Neural crest cell (in vitro differentiated cells): ENCODE measurements around the gene PEAK1. TPM values are rescaled to one million over a fixed set of nuclear protein-coding genes. Genes with fewer than 3 reads are reported as not detected.

Source experiments
- DNase-seq: peaks from one replicate; pipeline ENCODE4 v3.0.0; 2021; ENCODE audit warnings: low read depth, mixed read lengths, low spot score
- H3K27ac Mint-ChIP-seq: one replicate; pipeline ENCODE4 v1.8.0; 2021; ENCODE audit warnings: mild to moderate bottlenecking, mixed read lengths; ENCODE audit not compliant: unreplicated experiment
- H3K27me3 Mint-ChIP-seq: 2 replicates; pipeline ENCODE4 v1.8.0; 2021; ENCODE audit warnings: low read depth, mild to moderate bottlenecking, mixed read lengths
- H3K36me3 Mint-ChIP-seq: 2 replicates; pipeline ENCODE4 v1.8.0; 2021; ENCODE audit warnings: low read depth, mild to moderate bottlenecking, mixed read lengths
- H3K4me1 Mint-ChIP-seq: 2 replicates; pipeline ENCODE4 v1.8.0; 2021; ENCODE audit warnings: mixed read lengths
- H3K4me3 Mint-ChIP-seq: one replicate; pipeline ENCODE4 v1.8.0; 2021; ENCODE audit warnings: mild to moderate bottlenecking, mixed read lengths
- H3K9me3 Mint-ChIP-seq: 2 replicates; pipeline ENCODE4 v1.8.0; 2021; ENCODE audit warnings: mixed read lengths
- total RNA-seq: library from RNA; stranded (reverse); gene quantifications from 2 replicates; pipeline ENCODE4 v1.2.1, GENCODE V29; 2021
- TF ChIP-seq, protein P1 (sequence below): fragments of 200-600 bp; sonication (generic); conservative IDR thresholded peaks from 2 replicates; pipeline ENCODE4 v1.5.0; 2021; ENCODE audit warnings: antibody characterized with exemption, mild to moderate bottlenecking

The PEAK1 gene
- total RNA-seq, 1 donor from 2014 or later = 26.0 TPM

DNA sequence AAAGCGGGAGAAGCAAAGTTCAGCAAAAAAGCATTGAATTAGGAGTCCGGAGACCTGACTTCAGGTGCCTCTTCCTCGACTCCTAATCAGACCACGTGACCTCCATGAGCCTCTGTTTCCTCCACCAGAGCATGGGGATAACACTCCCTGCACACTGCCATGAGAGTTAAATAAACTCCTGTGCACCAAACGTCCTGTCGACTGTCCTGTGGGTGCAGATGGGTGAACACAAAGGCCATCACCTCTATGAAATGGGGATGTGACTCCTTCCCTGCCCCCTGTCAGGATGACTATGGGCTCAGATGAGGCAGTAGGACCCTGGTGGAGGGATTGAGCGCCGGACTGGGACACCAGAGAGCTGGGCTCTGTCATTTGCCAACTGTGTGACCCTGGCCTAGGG lies 335.5 kb downstream of the PEAK1 start:
- no peaks in the 10 kb centered on the region for H3K36me3 Mint-ChIP-seq
- TF ChIP-seq, protein P1, sequence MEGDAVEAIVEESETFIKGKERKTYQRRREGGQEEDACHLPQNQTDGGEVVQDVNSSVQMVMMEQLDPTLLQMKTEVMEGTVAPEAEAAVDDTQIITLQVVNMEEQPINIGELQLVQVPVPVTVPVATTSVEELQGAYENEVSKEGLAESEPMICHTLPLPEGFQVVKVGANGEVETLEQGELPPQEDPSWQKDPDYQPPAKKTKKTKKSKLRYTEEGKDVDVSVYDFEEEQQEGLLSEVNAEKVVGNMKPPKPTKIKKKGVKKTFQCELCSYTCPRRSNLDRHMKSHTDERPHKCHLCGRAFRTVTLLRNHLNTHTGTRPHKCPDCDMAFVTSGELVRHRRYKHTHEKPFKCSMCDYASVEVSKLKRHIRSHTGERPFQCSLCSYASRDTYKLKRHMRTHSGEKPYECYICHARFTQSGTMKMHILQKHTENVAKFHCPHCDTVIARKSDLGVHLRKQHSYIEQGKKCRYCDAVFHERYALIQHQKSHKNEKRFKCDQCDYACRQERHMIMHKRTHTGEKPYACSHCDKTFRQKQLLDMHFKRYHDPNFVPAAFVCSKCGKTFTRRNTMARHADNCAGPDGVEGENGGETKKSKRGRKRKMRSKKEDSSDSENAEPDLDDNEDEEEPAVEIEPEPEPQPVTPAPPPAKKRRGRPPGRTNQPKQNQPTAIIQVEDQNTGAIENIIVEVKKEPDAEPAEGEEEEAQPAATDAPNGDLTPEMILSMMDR = no peak
- H3K9me3 Mint-ChIP-seq = no peaks in the 10 kb centered on the region
- H3K4me3 Mint-ChIP-seq = no peak overlapping the region
- H3K4me1 Mint-ChIP-seq = peaks cover 13% of the 10 kb centered on the region
- no peak overlapping the region for H3K27ac Mint-ChIP-seq
- no peak for DNase-seq
- H3K27me3 Mint-ChIP-seq = no peaks in the 10 kb centered on the region

DNA sequence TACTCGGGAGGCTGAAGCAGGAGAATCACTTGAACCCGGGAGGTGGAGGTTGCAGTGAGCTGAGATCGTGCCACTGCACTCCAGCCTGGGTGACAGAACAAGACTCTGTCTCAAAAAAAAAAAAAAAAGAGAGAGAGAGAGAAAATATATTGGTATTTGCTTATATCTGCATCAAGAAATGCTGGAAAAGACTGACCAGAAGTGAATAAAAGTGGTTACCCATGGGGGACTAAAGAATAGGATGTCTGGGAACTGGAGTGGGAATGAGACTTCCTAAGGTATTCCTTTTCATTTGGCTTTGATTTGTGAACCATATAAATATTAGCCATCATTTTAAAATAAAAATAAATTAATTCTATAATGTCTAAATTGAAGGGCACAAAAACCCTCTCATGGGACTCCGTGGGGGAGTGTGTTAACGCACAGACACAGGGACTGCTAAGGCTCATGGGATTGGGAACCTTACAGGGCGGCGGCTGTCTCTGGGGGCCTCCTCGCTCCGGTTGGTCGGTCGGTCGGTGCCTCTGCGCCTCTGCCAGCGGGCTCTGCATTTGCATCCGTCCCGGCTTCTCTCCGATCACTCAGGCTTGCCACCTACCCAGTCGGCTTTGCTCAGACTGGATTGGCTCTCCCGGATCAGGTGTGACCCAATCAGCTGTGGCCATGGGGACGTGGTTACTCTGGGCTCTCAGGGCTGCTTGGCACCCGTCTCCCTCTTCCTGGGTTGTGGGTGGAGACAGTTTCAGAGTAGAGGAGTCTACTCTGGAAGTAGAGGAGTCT lies 336.3 kb downstream of the PEAK1 start:
- H3K36me3 Mint-ChIP-seq = no peaks in the 10 kb centered on the region
- no peaks in the 10 kb centered on the region for H3K27me3 Mint-ChIP-seq
- peak; percentile 42 for DNase-seq
- TF ChIP-seq, protein P1 = no peak
- H3K27ac Mint-ChIP-seq = no peak overlapping the region
- no peaks in the 10 kb centered on the region for H3K9me3 Mint-ChIP-seq
- peaks cover 13% of the 10 kb centered on the region for H3K4me1 Mint-ChIP-seq
- peak overlapping the region; percentile 29 for H3K4me3 Mint-ChIP-seq

DNA sequence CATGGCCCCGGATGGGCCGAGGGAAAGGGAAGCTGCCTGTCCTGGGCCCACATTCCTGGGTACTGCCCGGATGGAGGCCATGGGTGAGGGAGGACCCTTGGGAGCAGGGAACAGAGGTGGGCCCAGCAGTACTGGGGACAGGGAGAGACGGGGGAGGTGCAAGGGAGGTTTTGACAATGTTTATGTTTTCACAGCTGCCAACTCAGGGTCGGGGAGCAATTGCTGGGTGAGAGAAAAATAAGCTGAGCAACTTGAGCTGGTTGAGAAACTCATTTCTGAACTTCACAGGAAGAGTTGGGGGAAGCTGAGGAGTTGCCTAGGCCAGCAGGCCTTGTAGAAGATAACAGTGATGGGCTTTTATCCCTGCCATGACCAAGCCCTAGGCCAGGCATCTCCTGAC lies 337.9 kb downstream of the PEAK1 start:
- DNase-seq = no peak
- Mint-ChIP-seq H3K9me3 (no peaks in the 10 kb centered on the region), H3K4me3 (no peak overlapping the region), H3K27me3 (no peaks in the 10 kb centered on the region), H3K4me1 (peaks cover 13% of the 10 kb centered on the region), H3K27ac (peak overlapping the region; percentile 50), H3K36me3 (peaks cover 2% of the 10 kb centered on the region)
- TF ChIP-seq, protein P1 = no peak

DNA sequence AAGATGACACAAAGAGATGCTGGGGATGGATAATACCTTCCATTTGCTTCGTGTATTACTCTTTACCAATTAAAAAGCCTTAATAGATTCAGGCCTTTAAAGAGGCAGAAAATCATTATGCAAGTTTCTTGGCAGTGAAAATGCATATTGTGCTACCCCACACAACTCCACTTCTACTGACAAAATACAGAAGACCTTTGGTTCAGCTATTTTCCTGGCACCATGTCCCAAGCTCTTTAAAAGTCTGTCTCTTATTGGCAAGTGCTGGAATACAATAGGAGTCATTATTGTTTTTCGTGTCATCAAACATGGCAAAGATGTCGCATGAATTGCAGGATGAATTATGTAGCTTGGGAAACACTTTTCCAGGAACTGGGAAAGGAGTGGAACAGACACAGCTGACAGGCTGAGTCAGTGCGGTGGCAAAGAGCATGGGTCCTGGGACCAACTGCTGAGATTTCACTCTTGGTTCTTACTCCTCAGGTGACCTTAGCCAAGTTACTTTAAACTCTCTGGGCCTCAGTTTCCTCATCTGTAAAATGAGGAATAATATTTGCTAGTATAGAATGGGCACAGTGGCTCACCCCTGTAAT lies 343.5 kb downstream of the PEAK1 start:
- Mint-ChIP-seq H3K27me3 (no peaks in the 10 kb centered on the region), H3K9me3 (no peaks in the 10 kb centered on the region), H3K36me3 (peaks cover 2% of the 10 kb centered on the region), H3K4me1 (peaks cover 9% of the 10 kb centered on the region), H3K4me3 (no peak overlapping the region), H3K27ac (no peak overlapping the region)
- TF ChIP-seq, protein P1 = no peak
- DNase-seq = no peak

DNA sequence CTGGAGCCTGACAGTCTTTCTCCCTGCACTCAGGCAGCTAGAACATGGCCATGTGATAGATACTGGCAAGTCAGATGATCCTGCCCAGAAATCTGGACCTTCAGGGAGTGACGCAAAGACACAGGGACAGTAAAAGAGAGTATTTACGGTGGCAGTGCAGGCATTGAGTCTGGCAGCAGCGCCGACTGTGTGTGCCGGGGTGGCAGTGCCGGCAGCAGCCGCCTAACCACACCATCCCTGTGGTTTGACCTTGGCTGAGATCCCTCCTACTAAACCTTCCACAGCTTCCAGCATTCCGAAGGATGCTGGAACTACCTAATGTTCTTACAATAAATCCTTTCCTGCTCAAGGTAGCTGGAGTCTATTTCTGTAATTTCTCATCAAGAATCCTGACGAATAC lies 344.4 kb downstream of the PEAK1 start:
- Mint-ChIP-seq H3K4me3 (no peak overlapping the region), H3K27me3 (no peaks in the 10 kb centered on the region), H3K9me3 (no peaks in the 10 kb centered on the region), H3K27ac (no peak overlapping the region), H3K36me3 (peaks cover 2% of the 10 kb centered on the region), H3K4me1 (peaks cover 13% of the 10 kb centered on the region)
- TF ChIP-seq, protein P1 = no peak
- no peak for DNase-seq
